HCT116 (cell line): Measurements from ENCODE around the gene FRMPD1. TPM values are rescaled to one million over a fixed set of nuclear protein-coding genes. Genes with fewer than 3 reads are reported as not detected.

Experiments used
- ATAC-seq: fragments of 200-7000 bp; cut with Tn5 transposase; 2 replicates; pipeline ENCODE4 v1.9.1; 2020; ENCODE audit warnings: mild to moderate bottlenecking, moderate library complexity
- BruUV-seq: library from RNA; stranded (reverse); fragments of 400-500 nt; replicated peaks from 2 replicates; lab custom pipeline; 2021; lab: Mats Ljungman, UMichigan
- CTCF ChIA-PET: fragments of 300-600 bp; sonication (Branson Sonifier 250); formaldehyde crosslinking; loops from one replicate; lab custom pipeline; 2021; ENCODE audit warnings: antibody characterized with exemption; lab: Charles Lee
- POLR2A ChIA-PET: fragments of 300-600, 350-600 bp; sonication (Branson Sonifier 250); formaldehyde crosslinking; loops from one replicate; lab custom pipeline; 2021; ENCODE audit warnings: antibody characterized with exemption; lab: Charles Lee
- RAD21 ChIA-PET, 2 experiments: fragments of 300-600 bp; sonication (Branson Sonifier 250); formaldehyde crosslinking; loops; one replicate each; lab custom pipeline; 2023; ENCODE audit warnings: low total read pairs in 2 of 2; ENCODE audit not compliant: uncharacterized antibody in 2 of 2, unreplicated experiment in 2 of 2, low non-redundant PET in 1 of 2; lab: Charles Lee
- DNase-seq: peaks from one replicate; pipeline ENCODE4 v3.0.0-alpha.2; 2010; ENCODE audit warnings: low read depth, low spot score
- H2AFZ ChIP-seq: fragments of 200-600 bp; shearing (Covaris generic), sonication (generic); 2 replicates; pipeline ENCODE4 v1.6.1; 2017; ENCODE audit warnings: low read depth, mixed run types, mixed read lengths, antibody characterized with exemption, low read length; ENCODE audit not compliant: poor library complexity, severe bottlenecking
- H3K27ac ChIP-seq: 2 replicates; pipeline ENCODE4 v1.5.1; 2012; ENCODE audit warnings: low read depth, low read length
- H3K27me3 ChIP-seq: fragments of 200-600 bp; sonication (generic); 2 replicates; pipeline ENCODE4 v1.6.1; 2016; ENCODE audit warnings: mixed run types, low read length, mixed read lengths; ENCODE audit not compliant: insufficient read depth
- H3K36me3 ChIP-seq, 2 experiments: fragments of 200-500 bp in 1 of 2; fragments of 200-600 bp in 1 of 2; sonication (Bioruptor generic) in 1 of 2; sonication (generic) in 1 of 2; 2 replicates each; pipeline versions ENCODE4 v1.5.1 to v1.6.1; 2014 to 2016; ENCODE audit warnings: low read length in 2 of 2, inconsistent platforms in 1 of 2, mixed read lengths in 1 of 2, mixed run types in 1 of 2; ENCODE audit not compliant: insufficient read depth in 2 of 2, control insufficient read depth in 1 of 2
- H3K4me1 ChIP-seq, 2 experiments: fragments of 200-600 bp in 1 of 2; sonication (generic) in 1 of 2; 2 replicates each; pipeline versions ENCODE4 v1.5.1 to v1.6.1; 2012 to 2017; ENCODE audit warnings: low read length in 2 of 2, inconsistent platforms in 1 of 2, mild to moderate bottlenecking in 1 of 2, mixed read lengths in 1 of 2, mixed run types in 1 of 2, moderate library complexity in 1 of 2; ENCODE audit not compliant: insufficient read depth in 2 of 2, control insufficient read depth in 1 of 2
- H3K4me2 ChIP-seq: fragments of 200-600 bp; sonication (generic); 2 replicates; pipeline ENCODE4 v1.6.1; 2017; ENCODE audit warnings: mixed run types, low read length, mixed read lengths
- H3K4me3 ChIP-seq, 2 experiments: fragments of 200-600 bp in 1 of 2; sonication (generic) in 1 of 2; replicated peaks in 1 of 2; 2 replicates each; pipeline ENCODE4 v1.5.1; 2011 to 2016; ENCODE audit warnings: low read length in 2 of 2, control low read depth in 1 of 2, low read depth in 1 of 2, mild to moderate bottlenecking in 1 of 2, mixed read lengths in 1 of 2, mixed run types in 1 of 2
- H3K79me2 ChIP-seq: fragments of 200-600 bp; sonication (generic); 2 replicates; pipeline ENCODE4 v1.6.1; 2017; ENCODE audit warnings: mild to moderate bottlenecking, mixed run types, low read length, moderate library complexity, mixed read lengths; ENCODE audit not compliant: insufficient read depth
- H3K9ac ChIP-seq: fragments of 200-600 bp; sonication (generic); 2 replicates; pipeline ENCODE4 v1.6.1; 2016; ENCODE audit warnings: low read length, mixed read lengths
- H3K9me2 ChIP-seq: fragments of 200-600 bp; sonication (generic), shearing (Covaris generic); 2 replicates; pipeline ENCODE4 v1.6.1; 2017; ENCODE audit warnings: mixed run types, mild to moderate bottlenecking, moderate library complexity; ENCODE audit not compliant: insufficient read depth
- H3K9me3 ChIP-seq, 2 experiments: fragments of 200-500 bp in 1 of 2; fragments of 200-600 bp in 1 of 2; sonication (Bioruptor generic) in 1 of 2; sonication (generic) in 1 of 2; 2 replicates each; pipeline ENCODE4 v1.6.1; 2014 to 2017; ENCODE audit warnings: low read length in 2 of 2, mixed read lengths in 2 of 2, inconsistent platforms in 1 of 2, low read depth in 1 of 2, mild to moderate bottlenecking in 1 of 2, mixed run types in 1 of 2, moderate library complexity in 1 of 2; ENCODE audit not compliant: control insufficient read depth in 1 of 2, insufficient read depth in 1 of 2
- H4K20me1 ChIP-seq: fragments of 200-600 bp; sonication (generic), shearing (Covaris generic); 2 replicates; pipeline ENCODE4 v1.6.1; 2017; ENCODE audit warnings: mixed run types, mild to moderate bottlenecking, moderate library complexity; ENCODE audit not compliant: insufficient read depth
- EGR1 ChIP-seq: IDR thresholded peaks from 2 replicates; pipeline ENCODE4 v1.6.1; 2012; ENCODE audit warnings: low read depth
- EZH2 ChIP-seq: fragments of 200-600 bp; sonication (generic); IDR thresholded peaks from 2 replicates; pipeline ENCODE4 v1.6.1; 2017; ENCODE audit warnings: antibody characterized with exemption, mixed run types
- EZH2phosphoT487 ChIP-seq: fragments of 200-600 bp; IDR thresholded peaks from 2 replicates; pipeline ENCODE4 v1.6.1; 2018; ENCODE audit warnings: antibody characterized with exemption, borderline replicate concordance
- FOSL1 ChIP-seq: IDR thresholded peaks from 2 replicates; pipeline ENCODE4 v1.6.1; 2012; ENCODE audit warnings: low read depth
- JUND ChIP-seq: IDR thresholded peaks from 2 replicates; pipeline ENCODE4 v1.6.1; 2012
- POLR2A ChIP-seq: IDR thresholded peaks from 2 replicates; pipeline ENCODE4 v1.7.0; 2011; ENCODE audit warnings: borderline replicate concordance; ENCODE audit not compliant: insufficient read depth, insufficient read length; ENCODE audit errors: extremely low read depth
- RAD21 ChIP-seq: IDR thresholded peaks from 2 replicates; pipeline ENCODE4 v1.6.1; 2012; ENCODE audit warnings: low read depth, mild to moderate bottlenecking
- SIN3A ChIP-seq: IDR thresholded peaks from 2 replicates; pipeline ENCODE4 v1.6.1; 2012; ENCODE audit warnings: low read depth
- SP1 ChIP-seq: IDR thresholded peaks from 2 replicates; pipeline ENCODE4 v1.6.1; 2012; ENCODE audit warnings: low read depth
- SRF ChIP-seq: IDR thresholded peaks from 2 replicates; pipeline ENCODE4 v1.6.1; 2012; ENCODE audit warnings: low read depth
- ZFX ChIP-seq: fragments of 450-650 bp; IDR thresholded peaks from 2 replicates; pipeline ENCODE4 v1.6.1; 2017
- ZNF274 ChIP-seq: fragments of 200-500 bp; sonication (Bioruptor generic); IDR thresholded peaks from 2 replicates; pipeline ENCODE4 v1.6.1; 2014; ENCODE audit warnings: mild to moderate bottlenecking, low read depth, low read length, inconsistent platforms
- intact Hi-C: fragments of 100-400 bp; cut with micrococcal nuclease; formaldehyde crosslinking; loops from 2 replicates; pipeline ENCODE4 v1.10.0; 2022
- total RNA-seq: library from RNA; stranded (reverse); gene quantifications from one replicate; pipeline ENCODE4 v1.2.1, GENCODE V29; 2021; ENCODE audit not compliant: unreplicated experiment
- TF ChIP-seq, protein P1 (sequence below): IDR thresholded peaks from 2 replicates; pipeline ENCODE4 v1.6.1; 2012

The FRMPD1 gene
- total RNA-seq, 1 experiment from 2014 or later: 0.52 TPM

DNA sequence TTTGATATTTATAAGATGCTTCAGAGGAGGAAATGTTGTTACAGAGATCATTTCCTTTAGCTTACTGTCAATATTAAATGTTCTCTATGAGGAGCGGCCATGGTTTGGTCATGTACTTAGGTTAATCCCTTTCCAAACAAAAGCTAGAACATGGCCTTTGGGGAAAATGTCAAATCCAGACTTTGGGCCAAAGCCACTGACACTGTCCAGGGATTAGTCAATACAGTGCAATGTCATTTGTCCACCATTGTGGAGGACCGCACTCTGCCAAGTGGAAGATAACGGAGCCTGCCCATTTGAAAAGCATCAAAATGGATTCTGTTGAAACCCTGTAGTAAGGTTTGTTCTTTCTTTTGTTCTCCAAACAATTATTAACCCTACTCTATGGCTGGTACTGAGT is 50.1 kb downstream of the FRMPD1 start:
- no peak overlapping the region for H3K9ac ChIP-seq
- no peaks in the 10 kb centered on the region for H4K20me1 ChIP-seq
- intact Hi-C loops: no loop called here
- DNase-seq (no peak), ATAC-seq (no peak)
- no peak overlapping the region for H3K27ac ChIP-seq
- H3K4me1 ChIP-seq: no peaks in the 10 kb centered on the region; a peak in 1 of 4 replicates
- CTCF ChIA-PET: no interaction called here
- no peaks in the 10 kb centered on the region for H3K9me3 ChIP-seq
- H3K4me2 ChIP-seq: no peak overlapping the region
- no peak overlapping the region for H3K4me3 ChIP-seq
- RAD21 ChIA-PET: no interaction called here
- POLR2A ChIA-PET: no interaction called here
- no peaks in the 10 kb centered on the region for H3K36me3 ChIP-seq
- TF ChIP-seq JUND (no peak), POLR2A (no peak), SP1 (no peak), ZNF274 (no peak), FOSL1 (no peak), RAD21 (no peak), ZFX (no peak), EZH2 (no peak), SRF (no peak), EZH2phosphoT487 (no peak), EGR1 (no peak)
- TF ChIP-seq, protein P1, sequence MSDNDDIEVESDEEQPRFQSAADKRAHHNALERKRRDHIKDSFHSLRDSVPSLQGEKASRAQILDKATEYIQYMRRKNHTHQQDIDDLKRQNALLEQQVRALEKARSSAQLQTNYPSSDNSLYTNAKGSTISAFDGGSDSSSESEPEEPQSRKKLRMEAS: no peak
- TF ChIP-seq, all 23 proteins: peak for 0
- H3K9me2 ChIP-seq: no peaks in the 10 kb centered on the region
- H3K79me2 ChIP-seq: no peaks in the 10 kb centered on the region
- no peaks in the 10 kb centered on the region for H3K27me3 ChIP-seq
- no peak overlapping the region for H2AFZ ChIP-seq
- BruUV-seq: no TSS peak

GRCh38 chr9:37705787-37706186 is 55.0 kb downstream of the FRMPD1 start:
- DNase-seq (no peak), ATAC-seq (no peak)
- ChIA-PET RAD21 (no interaction called here), CTCF (no interaction called here), POLR2A (interaction anchor here (1.1 kb wide), 1 partner anchor 45 kb away, joined by 3 read pairs; no protein-coding TSS in a partner anchor)
- Histone ChIP-seq H3K9me3 (no peaks in the 10 kb centered on the region), H3K4me1 (peaks cover 0 to 5% of the 10 kb centered on the region in 2 experiments; a peak in 2 of 4 replicates), H3K9me2 (no peaks in the 10 kb centered on the region), H3K27me3 (no peaks in the 10 kb centered on the region), H3K36me3 (no peaks in the 10 kb centered on the region), H3K9ac (no peak overlapping the region), H2AFZ (no peak overlapping the region), H3K79me2 (no peaks in the 10 kb centered on the region), H3K27ac (no peak overlapping the region), H3K4me2 (no peak overlapping the region), H3K4me3 (no peak overlapping the region), H4K20me1 (no peaks in the 10 kb centered on the region)
- intact Hi-C loops: no loop called here
- TF ChIP-seq ZNF274: no peak
- TF ChIP-seq EZH2phosphoT487: no peak
- TF ChIP-seq POLR2A: no peak
- TF ChIP-seq, protein P1: no peak
- no peak for TF ChIP-seq SIN3A
- TF ChIP-seq EZH2: no peak
- BruUV-seq: no TSS peak
